HG03565 (cell line): ENCODE results near the gene ZNF831.

ENCODE experiments used
- ATAC-seq: cut with Tn5 transposase; IDR thresholded peaks from one replicate; pipeline ENCODE4 v1.9.1; 2021; ENCODE audit warnings: mild to moderate bottlenecking, moderate library complexity; ENCODE audit not compliant: unreplicated experiment

The ZNF831 gene

GRCh38 chr20:59210186-59210585 lies 46.6 kb downstream of the ZNF831 start:
- no peak for ATAC-seq

- no peak for ATAC-seq
Observed at GRCh38 chr20:59211208-59211765, 47.7 kb downstream of the ZNF831 start.

GRCh38 chr20:59214073-59214472 lies 50.5 kb downstream of the ZNF831 start:
- ATAC-seq, result no peak

GRCh38 chr20:59214606-59215547 lies 51.3 kb downstream of the ZNF831 start:
- ATAC-seq, result no peak

- no peak for ATAC-seq
Observed at GRCh38 chr20:59217173-59217572, 53.6 kb downstream of the ZNF831 start.

GRCh38 chr20:59217794-59218280 lies 54.2 kb downstream of the ZNF831 start:
- no peak for ATAC-seq

- no peak for ATAC-seq
Observed at GRCh38 chr20:59219211-59219610, 55.6 kb downstream of the ZNF831 start.

GRCh38 chr20:59220161-59220560 lies 56.5 kb downstream of the ZNF831 start:
- no peak for ATAC-seq

- no peak for ATAC-seq
Observed at GRCh38 chr20:59221049-59221706, 57.6 kb downstream of the ZNF831 start.

GRCh38 chr20:59221707-59222252 lies 58.2 kb downstream of the ZNF831 start:
- ATAC-seq, result no peak

- ATAC-seq, result peak; percentile 61
Observed at GRCh38 chr20:59222253-59223181, 58.9 kb downstream of the ZNF831 start.

GRCh38 chr20:59223182-59223601 lies 59.6 kb downstream of the ZNF831 start:
- no peak for ATAC-seq

GRCh38 chr20:59223750-59224149 lies 60.1 kb downstream of the ZNF831 start:
- no peak for ATAC-seq

- ATAC-seq, result no peak
Observed at GRCh38 chr20:59224236-59224635, 60.6 kb downstream of the ZNF831 start.

GRCh38 chr20:59230385-59230784 lies 66.8 kb downstream of the ZNF831 start:
- no peak for ATAC-seq

- ATAC-seq, result no peak
Observed at GRCh38 chr20:59231124-59231804, 67.6 kb downstream of the ZNF831 start.

GRCh38 chr20:59232618-59233017 lies 69.0 kb downstream of the ZNF831 start:
- no peak for ATAC-seq

- ATAC-seq, result no peak
Observed at GRCh38 chr20:59235226-59235625, 71.6 kb downstream of the ZNF831 start.

- no peak for ATAC-seq
Observed at GRCh38 chr20:59240006-59240405, 76.4 kb downstream of the ZNF831 start.
